ENCODE measurements around the gene TMEM205. TPM values are rescaled to one million over a fixed set of nuclear protein-coding genes. Genes with fewer than 3 reads are reported as not detected.
A peak's percentile ranks its signal among the peaks of the same experiment; 100 is the strongest.
"Not testable (repeated sequence)": the region's sequence is repeated elsewhere in the genome, so short reads cannot be mapped to it uniquely, and the experiment has no call there.

Gene TMEM205
- total and polyA plus RNA-seq, 10 of the 15 experiments (the other 5 are each of a cell fraction or from before 2014, with no cell fraction given): 27.8 to 144 (median 88.3) TPM

GRCh38 chr19:11320278-11320995, 25.6 kb downstream of the TMEM205 start:
- ChIA-PET RAD21 (ENCODE audit: unreplicated experiment) (interaction anchor here (0.6 kb wide), 1 partner anchor 1612 kb away, joined by 3 read pairs; no protein-coding TSS in a partner anchor), SMC1A (ENCODE audit: uncharacterized antibody, unreplicated experiment) (interaction anchor here (0.6 to 1.5 kb wide), 4 partner anchors 26 to 131 kb away, joined by 3 to 6 read pairs (median 4); partner anchors contain the start of genes CCDC159 and TMEM205), POLR2A (interaction anchor here (0.7 to 2.9 kb wide), 4 partner anchors 8 to 448 kb away, joined by 3 to 14 read pairs (median 4); no protein-coding TSS in a partner anchor), CTCF (interaction anchor here (0.5 to 1.0 kb wide), 3 partner anchors 31 to 199 kb away, joined by 4 read pairs; no protein-coding TSS in a partner anchor)
- WGBS (ENCODE audit: insufficient coverage, insufficient replicate concordance, low lambda C conversion rate, missing lambda C conversion rate): 53% methylated on average over 8 of the region's 9 CpGs
- H4K20me1 ChIP-seq (ENCODE audit: control insufficient read depth, insufficient read depth); H3K9me3 ChIP-seq (replicated peaks; ENCODE audit: control insufficient read depth, insufficient read depth, low read length); H3K79me2 ChIP-seq (ENCODE audit: control insufficient read depth, insufficient read depth, low read length); DNase-seq (ENCODE audit: low read depth, low spot score); H3K4me2 ChIP-seq (ENCODE audit: control insufficient read depth, insufficient read depth); H2AFZ ChIP-seq (ENCODE audit: control insufficient read depth, low read depth, low read length); H3K9ac ChIP-seq (ENCODE audit: control insufficient read depth, insufficient read depth, low read length); BruUV-seq (replicated peaks); H3K36me3 ChIP-seq (ENCODE audit: control insufficient read depth in 2 of 2, insufficient read depth in 2 of 2, low read length in 1 of 2); H3K27me3 ChIP-seq (replicated peaks in 1 of 2; ENCODE audit: control insufficient read depth in 2 of 2, insufficient read depth in 2 of 2, low read length in 1 of 2); in situ Hi-C loops (cut with MboI); intact Hi-C loops (cut with micrococcal nuclease; ENCODE audit: unreplicated experiment); H3K4me3 ChIP-seq; ATAC-seq; FAIRE-seq: not testable (repeated sequence)
- H3K27ac ChIP-seq (ENCODE audit: control insufficient read depth, insufficient read depth): peak overlapping the region; percentile 16; the same call in 1 of the 2 replicates
- H3K4me1 ChIP-seq (ENCODE audit: control insufficient read depth, insufficient read depth, low read length): peaks cover 67% of the 10 kb centered on the region
- TF ChIP-seq IKZF1 (conservative IDR thresholded peaks at IDR 0.05) (0 out of 2 replicates have a peak, but pooled peaks have one; percentile 17), SPI1 (IDR thresholded peaks at IDR 0.05; ENCODE audit: borderline replicate concordance, insufficient read depth, low read depth, low read length) (peak; percentile 37; the same call in 1 of the 2 replicates), NBN (IDR thresholded peaks at IDR 0.05) (0 out of 2 replicates have a peak, but pooled peaks have one; percentile 47), IKZF2 (IDR thresholded peaks at IDR 0.05) (peak in 1 of 2 experiments; percentile 26; a peak in 1 of 4 replicates), CHD4 (IDR thresholded peaks at IDR 0.05) (0 out of 2 replicates have a peak, but pooled peaks have one; percentile 29)

GRCh38 chr19:11306337-11306736, 39.7 kb downstream of the TMEM205 start:
- H4K20me1 ChIP-seq (ENCODE audit: control insufficient read depth, insufficient read depth): no peaks in the 10 kb centered on the region
- no peak overlapping the region for H2AFZ ChIP-seq (ENCODE audit: control insufficient read depth, low read depth, low read length)
- no peaks in the 10 kb centered on the region for H3K36me3 ChIP-seq (ENCODE audit: control insufficient read depth in 2 of 2, insufficient read depth in 2 of 2, low read length in 1 of 2)
- no peak overlapping the region for H3K27ac ChIP-seq (ENCODE audit: control insufficient read depth, insufficient read depth)
- in situ Hi-C loops (cut with MboI) (no loop called here), intact Hi-C loops (cut with micrococcal nuclease; ENCODE audit: unreplicated experiment) (no loop called here)
- no peak for FAIRE-seq
- ChIA-PET POLR2A (no interaction called here), SMC1A (ENCODE audit: uncharacterized antibody, unreplicated experiment) (no interaction called here), CTCF (interaction anchor here (1.3 kb wide), 1 partner anchor 71 kb away, joined by 4 read pairs; no protein-coding TSS in a partner anchor), RAD21 (ENCODE audit: unreplicated experiment) (interaction anchor here (0.9 kb wide), 1 partner anchor 27 kb away, joined by 3 read pairs; no protein-coding TSS in a partner anchor)
- no peak overlapping the region for H3K9ac ChIP-seq (ENCODE audit: control insufficient read depth, insufficient read depth, low read length)
- H3K4me2 ChIP-seq (ENCODE audit: control insufficient read depth, insufficient read depth): no peak overlapping the region
- no peaks in the 10 kb centered on the region for H3K9me3 ChIP-seq (replicated peaks; ENCODE audit: control insufficient read depth, insufficient read depth, low read length)
- H3K4me3 ChIP-seq: no peak overlapping the region
- H3K27me3 ChIP-seq (replicated peaks in 1 of 2; ENCODE audit: control insufficient read depth in 2 of 2, insufficient read depth in 2 of 2, low read length in 1 of 2): no peaks in the 10 kb centered on the region
- BruUV-seq (replicated peaks): no TSS peak
- 60% methylated on average over 9 of the region's 9 CpGs for WGBS (ENCODE audit: insufficient coverage, insufficient replicate concordance, low lambda C conversion rate, missing lambda C conversion rate)
- H3K79me2 ChIP-seq (ENCODE audit: control insufficient read depth, insufficient read depth, low read length): no peaks in the 10 kb centered on the region
- no peaks in the 10 kb centered on the region for H3K4me1 ChIP-seq (ENCODE audit: control insufficient read depth, insufficient read depth, low read length)
- no peak for DNase-seq (ENCODE audit: low read depth, low spot score)
- no peak for TF ChIP-seq PAX8 (IDR thresholded peaks at IDR 0.05)
- no peak for TF ChIP-seq TCF7 (IDR thresholded peaks at IDR 0.05; ENCODE audit: borderline replicate concordance)
- no peak for TF ChIP-seq ZBTB33 (IDR thresholded peaks at IDR 0.05)
- no peak for TF ChIP-seq TCF12 (IDR thresholded peaks at IDR 0.05; ENCODE audit: low read depth, low read length)
- TF ChIP-seq ZNF207 (IDR thresholded peaks at IDR 0.05; ENCODE audit: borderline replicate concordance): no peak
- TF ChIP-seq EGR1 (IDR thresholded peaks at IDR 0.05; ENCODE audit: borderline replicate concordance in 1 of 2, low read depth in 2 of 2, low read length in 2 of 2): no peak
- ATAC-seq: no peak
